Endothelial cell of hepatic sinusoid (primary cell): ENCODE results near the gene ABLIM3.
"Not testable (repeated sequence)": the region's sequence is repeated elsewhere in the genome, so short reads cannot be mapped to it uniquely, and the experiment has no call there.

Experiments
- in situ Hi-C: cut with HindIII; loops from 2 replicates; pipeline ENCODE4 v1.10.0; 2017; ENCODE audit warnings: low sequenced_read_pairs

Gene ABLIM3

GRCh38 chr5:149177911-149178565 is 36.7 kb downstream of the ABLIM3 start:
- in situ Hi-C loops = no loop called here

GRCh38 chr5:149181732-149182131 is 40.4 kb downstream of the ABLIM3 start:
- in situ Hi-C loops = no loop called here

GRCh38 chr5:149182241-149182640 is 40.9 kb downstream of the ABLIM3 start:
- in situ Hi-C loops = no loop called here

- in situ Hi-C loops = no loop called here
Observed at GRCh38 chr5:149185067-149185466, 43.8 kb downstream of the ABLIM3 start.

- in situ Hi-C loops = no loop called here
Observed at GRCh38 chr5:149186506-149186905, 45.2 kb downstream of the ABLIM3 start.

GRCh38 chr5:149187617-149188016 is 46.3 kb downstream of the ABLIM3 start:
- in situ Hi-C loops = not testable (repeated sequence)

GRCh38 chr5:149188383-149188782 is 47.1 kb downstream of the ABLIM3 start:
- in situ Hi-C loops = no loop called here

- in situ Hi-C loops = no loop called here
Observed at GRCh38 chr5:149195337-149195887, 54.1 kb downstream of the ABLIM3 start.

- in situ Hi-C loops = no loop called here
Observed at GRCh38 chr5:149195962-149196361, 54.7 kb downstream of the ABLIM3 start.

- in situ Hi-C loops = no loop called here
Observed at GRCh38 chr5:149198148-149198547, 56.9 kb downstream of the ABLIM3 start.

GRCh38 chr5:149200355-149200754 is 59.1 kb downstream of the ABLIM3 start:
- in situ Hi-C loops = no loop called here

GRCh38 chr5:149201121-149201637 is 59.9 kb downstream of the ABLIM3 start:
- in situ Hi-C loops = no loop called here

- in situ Hi-C loops = no loop called here
Observed at GRCh38 chr5:149202910-149203451, 61.7 kb downstream of the ABLIM3 start.

GRCh38 chr5:149203921-149204441 is 62.7 kb downstream of the ABLIM3 start:
- in situ Hi-C loops = no loop called here

- in situ Hi-C loops = loop anchor here (5.0 kb wide), 2 partner anchors 46 to 54 kb away; no protein-coding TSS in a partner anchor
Observed at GRCh38 chr5:149205625-149206523, 64.6 kb downstream of the ABLIM3 start.

GRCh38 chr5:149206524-149207141 is 65.3 kb downstream of the ABLIM3 start:
- in situ Hi-C loops = loop anchor here (5.0 kb wide), 2 partner anchors 46 to 54 kb away; no protein-coding TSS in a partner anchor

GRCh38 chr5:149207831-149208230 is 66.5 kb downstream of the ABLIM3 start:
- in situ Hi-C loops = loop anchor here (5.0 kb wide), 2 partner anchors 44 to 56 kb away; no protein-coding TSS in a partner anchor

GRCh38 chr5:149210225-149210624 is 68.9 kb downstream of the ABLIM3 start:
- in situ Hi-C loops = no loop called here

- in situ Hi-C loops = no loop called here
Observed at GRCh38 chr5:149210968-149211490, 69.7 kb downstream of the ABLIM3 start.

- in situ Hi-C loops = no loop called here
Observed at GRCh38 chr5:149211566-149211965, 70.3 kb downstream of the ABLIM3 start.
